ENCODE data around the gene SEMA4A.

The SEMA4A gene

GRCh38 chr1:156217871-156218270, 64.5 kb downstream of the SEMA4A start:
- peak overlapping the region; percentile 81 for H3K27ac ChIP-seq
- TF ChIP-seq, protein P1, sequence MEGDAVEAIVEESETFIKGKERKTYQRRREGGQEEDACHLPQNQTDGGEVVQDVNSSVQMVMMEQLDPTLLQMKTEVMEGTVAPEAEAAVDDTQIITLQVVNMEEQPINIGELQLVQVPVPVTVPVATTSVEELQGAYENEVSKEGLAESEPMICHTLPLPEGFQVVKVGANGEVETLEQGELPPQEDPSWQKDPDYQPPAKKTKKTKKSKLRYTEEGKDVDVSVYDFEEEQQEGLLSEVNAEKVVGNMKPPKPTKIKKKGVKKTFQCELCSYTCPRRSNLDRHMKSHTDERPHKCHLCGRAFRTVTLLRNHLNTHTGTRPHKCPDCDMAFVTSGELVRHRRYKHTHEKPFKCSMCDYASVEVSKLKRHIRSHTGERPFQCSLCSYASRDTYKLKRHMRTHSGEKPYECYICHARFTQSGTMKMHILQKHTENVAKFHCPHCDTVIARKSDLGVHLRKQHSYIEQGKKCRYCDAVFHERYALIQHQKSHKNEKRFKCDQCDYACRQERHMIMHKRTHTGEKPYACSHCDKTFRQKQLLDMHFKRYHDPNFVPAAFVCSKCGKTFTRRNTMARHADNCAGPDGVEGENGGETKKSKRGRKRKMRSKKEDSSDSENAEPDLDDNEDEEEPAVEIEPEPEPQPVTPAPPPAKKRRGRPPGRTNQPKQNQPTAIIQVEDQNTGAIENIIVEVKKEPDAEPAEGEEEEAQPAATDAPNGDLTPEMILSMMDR (conservative IDR thresholded peaks at IDR 0.05): no peak

- TF ChIP-seq, protein P1 (conservative IDR thresholded peaks at IDR 0.05): no peak
- H3K27ac ChIP-seq: peak overlapping the region; percentile 81; the same call in 1 of the 2 replicates
Measured at GRCh38 chr1:156220226-156220625, 66.8 kb downstream of the SEMA4A start.

- no peak overlapping the region for H3K27ac ChIP-seq
- TF ChIP-seq, protein P1 (conservative IDR thresholded peaks at IDR 0.05): no peak
Measured at GRCh38 chr1:156221986-156222692, 68.8 kb downstream of the SEMA4A start.

GRCh38 chr1:156225677-156226014, 72.3 kb downstream of the SEMA4A start:
- H3K27ac ChIP-seq: peak overlapping the region; percentile 65
- TF ChIP-seq, protein P1 (conservative IDR thresholded peaks at IDR 0.05): peak; percentile 72

DNA sequence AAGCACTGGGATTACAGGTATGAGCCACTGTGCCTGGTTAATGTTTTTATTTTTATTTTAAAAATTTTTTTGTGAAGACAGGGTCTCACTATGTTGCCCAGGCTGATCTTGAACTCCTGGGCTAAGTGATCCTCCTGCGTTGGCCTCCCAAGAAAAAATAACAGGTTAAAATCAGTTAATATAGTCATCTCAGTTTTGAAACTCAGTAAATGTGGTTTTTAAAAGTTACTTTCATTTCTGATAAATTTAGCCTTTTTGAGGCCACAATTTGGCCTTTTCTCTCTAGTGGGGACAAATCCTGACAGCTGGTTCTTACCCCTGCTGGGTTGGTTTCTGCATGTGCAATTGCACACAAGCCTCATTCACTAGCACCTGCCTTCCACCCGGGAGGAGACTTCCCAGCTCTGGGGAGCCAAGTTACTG, 72.7 kb downstream of the SEMA4A start:
- TF ChIP-seq, protein P1 (conservative IDR thresholded peaks at IDR 0.05): no peak
- peak overlapping the region; percentile 65 for H3K27ac ChIP-seq

- TF ChIP-seq, protein P1 (conservative IDR thresholded peaks at IDR 0.05): no peak
- no peak overlapping the region for H3K27ac ChIP-seq
Measured at GRCh38 chr1:156226782-156227181, 73.4 kb downstream of the SEMA4A start.
